ENCODE measurements around the gene AFF3. TPM values are rescaled to one million over a fixed set of nuclear protein-coding genes. Genes with fewer than 3 reads are reported as not detected.

Gene AFF3
- total RNA-seq, 4 donors from 2014 or later = 9.0 to 20.2 (median 14.5) TPM

- in situ Hi-C loops (cut with MboI; ENCODE audit: low pct_ligation_motif_present in 1 of 4, low pct_unique_long_range_greater_than_20kb in 1 of 4, low sequenced_read_pairs in 3 of 4) = no loop called here
- 88 to 92% methylated on average over 4 of the region's 4 CpGs for WGBS, 2 donors (ENCODE audit: low coverage in 1 of 2)
These were observed 500.4 kb downstream of the AFF3 start for GRCh38 chr2:99641999-99642398.

GRCh38 chr2:99640635-99641151 lies 501.7 kb downstream of the AFF3 start:
- intact Hi-C loops (cut with DNase I; ENCODE audit: low total_unique reads) (no loop called here), in situ Hi-C loops (cut with MboI; ENCODE audit: low pct_ligation_motif_present in 1 of 4, low pct_unique_long_range_greater_than_20kb in 1 of 4, low sequenced_read_pairs in 3 of 4) (no loop called here)
- 88% methylated on average over 5 of the region's 5 CpGs; no CpG with 5 or more reads in 1 of the 2 donors for WGBS, 2 donors (ENCODE audit: low coverage in 1 of 2)
- peaks cover 0 to 20% (median 6%) of the 10 kb centered on the region in 4 donors for H3K4me1 ChIP-seq
- no peaks in the 10 kb centered on the region for H3K9me3 ChIP-seq
- no peaks in the 10 kb centered on the region for H3K27me3 ChIP-seq
- no peak for DNase-seq
- H3K36me3 ChIP-seq = no peaks in the 10 kb centered on the region
- H3K4me3 ChIP-seq = no peak overlapping the region
- no peak overlapping the region for H3K27ac ChIP-seq
- TF ChIP-seq CTCF (IDR thresholded peaks at IDR 0.05) (no peak), EP300 (IDR thresholded peaks at IDR 0.05; ENCODE audit: low read depth) (no peak), POLR2A (IDR thresholded peaks at IDR 0.05) (no peak), POLR2AphosphoS5 (IDR thresholded peaks at IDR 0.05) (no peak)

More at GRCh38 chr2:99641999-99642398, 500.4 kb downstream of the AFF3 start:
- H3K4me3 ChIP-seq = no peak overlapping the region
- H3K4me1 ChIP-seq = peaks cover 0 to 14% (median 4%) of the 10 kb centered on the region in 4 donors
- no peaks in the 10 kb centered on the region for H3K36me3 ChIP-seq
- no peak for DNase-seq
- H3K27ac ChIP-seq = no peak overlapping the region
- TF ChIP-seq CTCF (IDR thresholded peaks at IDR 0.05) = no peak
- no peak for TF ChIP-seq EP300 (IDR thresholded peaks at IDR 0.05; ENCODE audit: low read depth)
- TF ChIP-seq POLR2A (IDR thresholded peaks at IDR 0.05) = no peak
- no peak for TF ChIP-seq POLR2AphosphoS5 (IDR thresholded peaks at IDR 0.05)
- H3K27me3 ChIP-seq = no peaks in the 10 kb centered on the region
- intact Hi-C loops (cut with DNase I; ENCODE audit: low total_unique reads) = no loop called here
- H3K9me3 ChIP-seq = no peaks in the 10 kb centered on the region

- in situ Hi-C loops (cut with MboI; ENCODE audit: low pct_ligation_motif_present in 1 of 4, low pct_unique_long_range_greater_than_20kb in 1 of 4, low sequenced_read_pairs in 3 of 4) = no loop called here
- H3K4me1 ChIP-seq = peaks cover 0 to 13% (median 2%) of the 10 kb centered on the region in 4 donors
- no peak overlapping the region for H3K4me3 ChIP-seq
- no peaks in the 10 kb centered on the region for H3K27me3 ChIP-seq
- no peak for TF ChIP-seq CTCF (IDR thresholded peaks at IDR 0.05)
- no peak for TF ChIP-seq POLR2A (IDR thresholded peaks at IDR 0.05)
- no peak for TF ChIP-seq EP300 (IDR thresholded peaks at IDR 0.05; ENCODE audit: low read depth)
- TF ChIP-seq POLR2AphosphoS5 (IDR thresholded peaks at IDR 0.05) = no peak
- intact Hi-C loops (cut with DNase I; ENCODE audit: low total_unique reads) = no loop called here
- 59 to 60% methylated on average over 2 to 4 of the region's 4 CpGs for WGBS, 2 donors (ENCODE audit: low coverage in 1 of 2)
- DNase-seq = no peak
- no peak overlapping the region for H3K27ac ChIP-seq
- H3K36me3 ChIP-seq = no peaks in the 10 kb centered on the region
- no peaks in the 10 kb centered on the region for H3K9me3 ChIP-seq
These were observed 503.6 kb downstream of the AFF3 start for GRCh38 chr2:99638791-99639190.

GRCh38 chr2:99637159-99637697 lies 505.2 kb downstream of the AFF3 start:
- Histone ChIP-seq H3K4me1 (peaks cover 0 to 8% (median 2%) of the 10 kb centered on the region in 4 donors), H3K9me3 (no peaks in the 10 kb centered on the region), H3K4me3 (no peak overlapping the region), H3K27me3 (no peaks in the 10 kb centered on the region), H3K36me3 (no peaks in the 10 kb centered on the region), H3K27ac (no peak overlapping the region)
- intact Hi-C loops (cut with DNase I; ENCODE audit: low total_unique reads) (no loop called here), in situ Hi-C loops (cut with MboI; ENCODE audit: low pct_ligation_motif_present in 1 of 4, low pct_unique_long_range_greater_than_20kb in 1 of 4, low sequenced_read_pairs in 3 of 4) (no loop called here)
- no peak for DNase-seq
- WGBS, 2 donors (ENCODE audit: low coverage in 1 of 2) = 56 to 75% methylated on average over 7 of the region's 7 CpGs
- TF ChIP-seq POLR2A (IDR thresholded peaks at IDR 0.05) = no peak
- no peak for TF ChIP-seq CTCF (IDR thresholded peaks at IDR 0.05)
- TF ChIP-seq POLR2AphosphoS5 (IDR thresholded peaks at IDR 0.05) = no peak
- TF ChIP-seq EP300 (IDR thresholded peaks at IDR 0.05; ENCODE audit: low read depth) = no peak
